Activated T-cell treated with anti-CD3 and anti-CD28 coated beads, Interleukin-2, amount 50 U/mL, for 24 hours (primary cell): ENCODE results near the gene LRRC43.

Experiments
- DNase-seq: peaks from one replicate; pipeline ENCODE4 v3.0.0-alpha.2; 2020
- H3K27ac Mint-ChIP-seq: 2 replicates; pipeline ENCODE4 v1.8.0; 2020; ENCODE audit warnings: mild to moderate bottlenecking, mixed read lengths
- H3K27me3 Mint-ChIP-seq: 2 replicates; pipeline ENCODE4 v1.8.0; 2020; ENCODE audit warnings: mixed read lengths
- H3K36me3 Mint-ChIP-seq: 2 replicates; pipeline ENCODE4 v1.8.0; 2020; ENCODE audit warnings: low read depth, mixed read lengths
- H3K4me1 Mint-ChIP-seq: 2 replicates; pipeline ENCODE4 v1.8.0; 2020; ENCODE audit warnings: low read depth, mixed read lengths
- H3K4me3 Mint-ChIP-seq: 2 replicates; pipeline ENCODE4 v1.8.0; 2020; ENCODE audit warnings: mild to moderate bottlenecking, moderate library complexity, mixed read lengths
- H3K9me3 Mint-ChIP-seq: 2 replicates; pipeline ENCODE4 v1.8.0; 2020; ENCODE audit warnings: mixed read lengths

Gene LRRC43

DNA sequence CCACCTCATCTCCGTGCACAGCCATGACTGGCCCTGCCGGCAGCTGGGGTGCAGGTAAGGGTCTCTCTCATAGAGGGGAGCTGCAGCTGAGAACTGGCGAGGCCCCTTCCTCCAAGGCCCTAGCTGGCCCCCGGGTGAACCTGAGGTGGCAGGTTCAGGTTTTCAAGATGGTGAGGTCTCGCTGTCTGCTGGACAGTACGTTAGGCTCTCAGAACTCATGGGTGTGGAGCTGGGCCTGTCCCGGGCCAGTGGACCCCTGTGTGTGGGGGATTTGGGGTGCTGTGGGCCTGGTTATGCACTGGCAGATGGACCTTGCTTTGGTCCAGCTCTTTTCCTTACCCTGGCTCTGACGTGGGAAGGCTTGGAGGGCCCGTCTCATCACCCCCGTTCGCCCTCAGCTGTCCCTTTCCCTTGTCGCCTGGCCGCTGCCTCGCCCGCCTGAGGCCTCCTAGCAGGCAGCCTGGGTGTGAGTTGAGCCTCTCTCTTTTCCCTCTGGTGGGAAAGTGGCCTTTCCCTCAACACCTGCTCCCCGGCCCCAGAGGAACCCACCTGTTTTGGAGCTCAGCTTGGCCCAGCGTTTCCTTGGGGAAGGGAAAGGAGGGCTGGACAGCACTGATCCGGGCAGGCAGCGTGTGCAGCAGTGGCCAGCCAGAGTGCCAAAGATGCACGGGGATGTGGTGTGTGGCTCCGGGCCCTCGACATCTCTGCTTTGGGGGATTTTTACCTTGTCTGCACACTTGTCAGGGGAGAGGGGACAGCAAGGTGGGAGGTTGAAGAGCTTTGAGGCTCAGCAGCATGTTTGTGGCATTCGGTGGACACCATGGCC, 37.2 kb upstream of the LRRC43 start:
- Mint-ChIP-seq H3K4me1 (peaks cover 8% of the 10 kb centered on the region), H3K27ac (no peak overlapping the region), H3K36me3 (peaks cover 34% of the 10 kb centered on the region), H3K4me3 (no peak overlapping the region), H3K9me3 (no peaks in the 10 kb centered on the region), H3K27me3 (no peaks in the 10 kb centered on the region)
- DNase-seq: no peak

DNA sequence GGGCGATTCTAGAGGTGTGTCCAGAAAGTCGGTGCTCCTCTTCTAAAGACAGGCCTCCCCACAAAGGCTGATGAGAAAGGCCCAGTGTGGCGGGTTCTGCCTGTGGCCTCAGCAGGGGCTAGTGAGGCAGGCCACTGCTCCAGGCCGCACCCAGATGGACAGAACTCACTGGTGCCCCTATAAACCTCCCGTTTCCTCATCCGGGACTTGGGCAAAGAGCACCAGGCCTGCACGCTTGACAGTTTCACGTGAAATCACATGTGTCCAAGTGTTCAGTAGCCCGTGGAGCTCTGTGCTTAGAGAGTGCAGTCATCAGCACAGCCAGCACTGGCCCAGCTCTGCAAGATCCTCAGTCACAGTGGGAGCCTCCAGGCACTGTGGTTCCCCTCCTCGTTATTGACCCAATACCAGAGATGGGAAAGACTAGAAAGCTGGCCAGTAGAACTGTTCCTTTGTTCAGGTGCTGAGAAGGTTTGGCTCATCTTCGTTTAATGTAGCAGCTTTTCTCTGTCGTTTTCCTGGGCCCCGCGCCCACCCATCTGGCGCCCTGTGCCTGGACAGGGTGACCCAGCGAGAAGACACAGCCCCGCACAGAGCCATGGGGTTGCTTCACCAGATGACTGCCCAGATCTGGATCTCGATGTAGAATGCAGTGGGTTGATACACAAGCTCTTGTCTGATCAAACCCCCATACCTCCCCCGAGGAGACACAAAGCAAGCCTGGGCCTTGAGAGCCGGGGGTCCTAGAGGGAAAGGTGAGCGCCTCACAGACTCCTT, 35.2 kb upstream of the LRRC43 start:
- DNase-seq: no peak
- no peaks in the 10 kb centered on the region for H3K27me3 Mint-ChIP-seq
- peaks cover 14% of the 10 kb centered on the region for H3K36me3 Mint-ChIP-seq
- H3K4me3 Mint-ChIP-seq: no peak overlapping the region
- H3K27ac Mint-ChIP-seq: no peak overlapping the region
- no peaks in the 10 kb centered on the region for H3K9me3 Mint-ChIP-seq
- H3K4me1 Mint-ChIP-seq: peaks cover 8% of the 10 kb centered on the region

DNA sequence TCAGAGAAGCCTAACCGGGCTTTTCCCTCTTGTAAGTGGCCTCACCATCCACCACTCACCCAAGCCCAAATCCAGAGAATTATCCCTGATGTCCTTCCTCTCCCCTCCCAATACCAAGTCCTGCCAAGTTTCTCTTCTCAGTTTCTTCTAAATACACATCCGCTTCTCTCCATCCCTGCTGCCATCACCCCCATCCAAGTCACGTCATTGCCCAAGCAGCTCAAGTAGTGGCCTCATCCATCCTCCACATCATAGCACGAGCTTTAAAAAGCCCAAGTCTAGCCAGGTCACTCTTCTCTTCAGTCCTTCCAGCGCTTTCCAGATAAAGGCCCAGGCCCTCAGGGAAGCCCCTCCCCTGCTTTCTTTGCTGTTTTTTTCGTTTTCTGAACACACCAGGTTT, 34.3 kb upstream of the LRRC43 start:
- Mint-ChIP-seq H3K27ac (no peak overlapping the region), H3K4me3 (no peak overlapping the region), H3K4me1 (peaks cover 8% of the 10 kb centered on the region), H3K36me3 (peaks cover 5% of the 10 kb centered on the region), H3K9me3 (no peaks in the 10 kb centered on the region), H3K27me3 (no peaks in the 10 kb centered on the region)
- DNase-seq: no peak

DNA sequence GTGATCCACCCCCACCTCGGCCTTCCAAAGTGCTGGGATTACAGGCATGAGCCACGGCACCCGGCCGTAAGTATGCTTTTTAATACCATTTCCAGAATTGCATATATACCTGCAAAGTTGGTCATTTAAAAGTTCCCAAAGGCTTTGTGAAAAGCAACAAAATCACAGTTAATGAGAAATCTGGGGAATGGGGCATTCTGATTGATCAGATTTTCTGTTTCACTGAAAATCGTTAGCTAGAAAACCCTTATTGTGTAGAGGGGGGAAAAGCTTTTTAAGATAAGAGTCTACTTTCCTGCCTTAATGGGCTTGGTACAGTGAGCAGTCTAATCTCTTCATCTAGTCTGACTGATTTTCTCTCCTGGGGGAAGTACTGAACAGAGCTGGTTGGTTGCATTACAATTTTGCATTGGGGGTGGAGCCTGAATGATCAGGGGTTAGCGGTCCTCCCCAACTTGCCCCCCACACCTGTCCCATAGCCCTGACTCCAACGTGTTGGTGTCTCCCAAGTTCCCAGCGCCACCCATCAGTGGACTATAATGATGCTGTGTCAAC, 32.7 kb upstream of the LRRC43 start:
- Mint-ChIP-seq H3K4me1 (peaks cover 8% of the 10 kb centered on the region), H3K27me3 (no peaks in the 10 kb centered on the region), H3K9me3 (no peaks in the 10 kb centered on the region), H3K27ac (no peak overlapping the region), H3K4me3 (no peak overlapping the region), H3K36me3 (no peaks in the 10 kb centered on the region)
- DNase-seq: no peak

DNA sequence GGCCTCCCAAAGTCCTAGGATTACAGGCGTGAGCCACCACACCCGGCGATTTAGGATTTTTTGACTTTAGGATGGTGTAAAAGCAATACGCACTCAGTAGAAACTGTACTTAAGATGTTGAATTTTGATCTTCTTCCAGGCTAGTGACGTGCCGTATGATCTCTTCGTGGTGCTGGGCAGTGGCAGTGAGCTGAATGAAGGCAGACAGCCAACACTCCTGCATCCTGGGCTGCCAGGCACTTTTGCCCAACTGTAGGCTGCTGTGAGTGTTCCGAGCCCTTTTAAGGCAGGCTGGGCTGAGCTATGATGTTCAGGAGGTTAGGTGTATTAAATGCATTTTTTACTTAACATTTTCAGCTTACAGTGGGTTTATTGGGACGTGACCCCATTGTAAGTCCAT, 30.2 kb upstream of the LRRC43 start:
- no peaks in the 10 kb centered on the region for H3K36me3 Mint-ChIP-seq
- H3K4me3 Mint-ChIP-seq: no peak overlapping the region
- no peak overlapping the region for H3K27ac Mint-ChIP-seq
- H3K4me1 Mint-ChIP-seq: peaks cover 8% of the 10 kb centered on the region
- no peaks in the 10 kb centered on the region for H3K27me3 Mint-ChIP-seq
- no peaks in the 10 kb centered on the region for H3K9me3 Mint-ChIP-seq
- DNase-seq: no peak

DNA sequence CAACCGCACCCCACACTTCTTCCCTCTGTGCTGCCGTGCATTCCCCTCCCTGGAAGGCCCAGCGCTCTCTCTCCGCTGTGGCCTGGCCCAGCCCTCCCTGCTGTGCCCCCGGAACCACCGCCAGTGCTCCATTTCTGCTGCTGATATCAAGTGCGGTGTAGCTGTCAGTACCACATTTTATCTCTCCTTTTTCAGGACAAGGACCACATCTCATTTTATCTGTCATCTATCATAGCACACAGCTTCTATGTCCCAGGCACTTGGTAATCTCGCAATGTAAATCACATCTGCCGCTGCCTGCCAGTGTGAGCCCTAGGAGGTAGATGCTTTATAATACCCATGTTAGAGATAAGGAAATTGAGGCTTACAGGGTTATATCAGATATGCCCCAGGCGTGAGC, 27.2 kb upstream of the LRRC43 start:
- Mint-ChIP-seq H3K9me3 (no peaks in the 10 kb centered on the region), H3K4me1 (no peaks in the 10 kb centered on the region), H3K27ac (no peak overlapping the region), H3K36me3 (no peaks in the 10 kb centered on the region), H3K27me3 (no peaks in the 10 kb centered on the region), H3K4me3 (no peak overlapping the region)
- no peak for DNase-seq

- Mint-ChIP-seq H3K4me3 (no peak overlapping the region), H3K27ac (no peak overlapping the region), H3K27me3 (no peaks in the 10 kb centered on the region), H3K9me3 (no peaks in the 10 kb centered on the region), H3K36me3 (no peaks in the 10 kb centered on the region), H3K4me1 (peaks cover 12% of the 10 kb centered on the region)
- no peak for DNase-seq
These were observed 24.1 kb upstream of the LRRC43 start for GRCh38 chr12:122158700-122159285.

DNA sequence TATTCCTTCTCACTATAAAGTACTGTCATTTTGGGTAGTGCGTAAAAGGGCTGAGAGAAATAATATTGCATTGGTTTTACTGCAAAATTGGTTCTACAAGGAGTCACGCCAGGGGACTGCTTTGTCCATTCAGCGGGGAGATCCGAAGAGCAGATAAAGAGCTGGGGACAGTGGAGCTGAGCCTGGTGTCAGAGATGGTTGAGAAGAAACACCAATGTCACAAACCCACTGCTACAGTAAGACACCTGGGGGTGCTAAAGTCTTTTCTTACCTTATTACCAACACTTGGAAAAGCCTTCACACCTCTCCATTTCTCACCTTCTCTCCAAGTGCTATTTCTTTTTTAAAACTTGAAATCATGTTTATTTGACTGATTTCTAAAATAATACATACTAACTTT, 23.0 kb upstream of the LRRC43 start:
- Mint-ChIP-seq H3K4me1 (peaks cover 12% of the 10 kb centered on the region), H3K9me3 (no peaks in the 10 kb centered on the region), H3K27me3 (peaks cover 4% of the 10 kb centered on the region), H3K36me3 (no peaks in the 10 kb centered on the region), H3K4me3 (no peak overlapping the region), H3K27ac (no peak overlapping the region)
- DNase-seq: no peak

DNA sequence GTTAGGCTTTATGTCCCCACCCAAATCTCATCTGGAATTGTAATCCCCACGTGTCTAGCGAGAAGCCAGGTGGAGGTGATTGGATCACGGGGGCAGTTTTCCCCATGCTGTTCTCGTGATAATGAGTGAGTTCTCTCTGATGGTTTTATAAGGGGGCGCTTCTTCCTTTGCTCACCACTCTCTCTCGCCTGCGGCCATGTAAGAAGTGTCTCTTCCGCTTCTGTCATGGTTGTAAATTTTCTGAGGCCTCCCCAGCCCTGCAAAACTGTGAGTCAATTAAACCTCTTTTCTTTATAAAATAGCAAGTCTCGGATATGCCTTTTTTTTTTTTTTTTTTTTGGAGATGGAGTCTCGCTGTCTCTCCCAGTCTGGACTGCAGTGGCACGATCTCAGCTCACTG, 22.2 kb upstream of the LRRC43 start:
- no peak for DNase-seq
- Mint-ChIP-seq H3K27ac (no peak overlapping the region), H3K4me1 (peaks cover 12% of the 10 kb centered on the region), H3K27me3 (peaks cover 7% of the 10 kb centered on the region), H3K4me3 (no peak overlapping the region), H3K9me3 (no peaks in the 10 kb centered on the region), H3K36me3 (no peaks in the 10 kb centered on the region)

DNA sequence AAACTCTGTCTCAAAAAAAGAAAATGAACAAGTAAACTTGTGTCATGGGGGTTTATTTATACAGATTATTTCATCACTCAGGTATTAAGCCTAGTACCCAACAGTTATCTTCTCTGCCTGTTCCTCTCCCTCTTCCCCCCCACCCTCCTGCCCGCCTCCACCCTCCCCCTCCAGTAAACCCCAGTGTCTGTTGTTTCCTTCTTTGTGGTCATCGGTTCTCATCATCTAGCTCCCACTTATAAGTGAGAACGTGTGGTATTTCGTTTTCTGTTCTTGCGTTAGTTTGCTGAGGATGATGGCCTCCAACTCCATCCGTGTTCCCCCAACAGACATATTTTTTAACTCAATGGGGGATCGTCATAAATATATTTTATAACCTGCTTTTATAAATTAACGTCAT, 21.2 kb upstream of the LRRC43 start:
- Mint-ChIP-seq H3K27ac (no peak overlapping the region), H3K4me3 (no peak overlapping the region), H3K36me3 (no peaks in the 10 kb centered on the region), H3K4me1 (peaks cover 16% of the 10 kb centered on the region), H3K27me3 (peaks cover 7% of the 10 kb centered on the region), H3K9me3 (no peaks in the 10 kb centered on the region)
- DNase-seq: no peak

GRCh38 chr12:122162976-122163375, 19.9 kb upstream of the LRRC43 start:
- H3K9me3 Mint-ChIP-seq: no peaks in the 10 kb centered on the region
- H3K27me3 Mint-ChIP-seq: peaks cover 15% of the 10 kb centered on the region
- no peaks in the 10 kb centered on the region for H3K36me3 Mint-ChIP-seq
- no peak overlapping the region for H3K4me3 Mint-ChIP-seq
- peaks cover 24% of the 10 kb centered on the region for H3K4me1 Mint-ChIP-seq
- H3K27ac Mint-ChIP-seq: no peak overlapping the region
- no peak for DNase-seq

DNA sequence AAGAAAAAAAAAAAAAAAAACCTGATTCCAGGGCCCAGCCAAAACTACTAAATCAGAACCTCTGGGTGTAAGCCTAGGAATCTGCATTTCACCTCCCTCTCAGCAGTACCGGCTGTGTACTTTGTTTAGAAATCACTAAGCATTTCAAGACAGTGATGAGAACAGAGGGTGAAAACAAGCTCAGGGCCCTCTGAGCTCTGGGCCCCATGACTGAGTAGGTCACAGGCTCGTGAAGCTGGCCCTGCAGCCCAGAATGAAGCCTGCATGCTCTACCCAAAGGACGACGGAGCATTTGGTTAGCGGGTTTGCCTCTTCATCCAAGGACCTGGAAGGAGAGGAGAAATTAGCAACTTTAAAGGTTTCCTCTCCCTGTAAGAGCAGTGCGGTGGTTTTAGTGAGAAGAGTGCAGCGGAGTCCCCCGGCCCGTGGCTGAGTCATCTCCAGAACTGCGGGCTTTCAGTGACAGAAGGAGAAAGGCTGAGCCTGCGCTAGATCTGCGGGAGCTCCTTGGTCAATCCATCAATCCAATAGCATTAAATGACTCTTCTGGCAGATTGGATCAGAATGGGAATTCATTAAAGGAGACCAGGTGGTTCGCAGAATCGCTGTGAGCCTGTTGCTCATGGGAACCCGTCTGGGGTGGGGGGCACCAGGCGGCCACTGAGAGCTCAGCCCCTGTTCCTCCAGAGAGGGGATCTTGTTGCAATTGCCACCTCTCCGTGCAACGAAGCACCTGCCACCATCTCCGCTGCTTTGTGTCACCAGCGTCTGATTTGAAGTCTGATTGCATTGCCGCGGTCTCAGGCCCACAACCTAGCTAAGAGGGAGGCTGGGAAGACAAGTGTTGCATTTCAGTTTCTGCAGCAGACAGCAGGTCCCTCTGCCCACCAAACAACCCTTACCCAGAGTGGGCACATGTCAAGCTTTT, 16.2 kb upstream of the LRRC43 start:
- Mint-ChIP-seq H3K36me3 (no peaks in the 10 kb centered on the region), H3K4me3 (peak overlapping the region; percentile 16), H3K27me3 (peaks cover 20% of the 10 kb centered on the region), H3K9me3 (no peaks in the 10 kb centered on the region), H3K4me1 (peaks cover 21% of the 10 kb centered on the region), H3K27ac (peak overlapping the region; percentile 72)
- peak; percentile 60 for DNase-seq

GRCh38 chr12:122167356-122167925, 15.5 kb upstream of the LRRC43 start:
- Mint-ChIP-seq H3K4me3 (peak overlapping the region; percentile 16), H3K4me1 (peaks cover 14% of the 10 kb centered on the region), H3K9me3 (no peaks in the 10 kb centered on the region), H3K36me3 (no peaks in the 10 kb centered on the region), H3K27me3 (peaks cover 20% of the 10 kb centered on the region), H3K27ac (peak overlapping the region; percentile 72)
- no peak for DNase-seq

DNA sequence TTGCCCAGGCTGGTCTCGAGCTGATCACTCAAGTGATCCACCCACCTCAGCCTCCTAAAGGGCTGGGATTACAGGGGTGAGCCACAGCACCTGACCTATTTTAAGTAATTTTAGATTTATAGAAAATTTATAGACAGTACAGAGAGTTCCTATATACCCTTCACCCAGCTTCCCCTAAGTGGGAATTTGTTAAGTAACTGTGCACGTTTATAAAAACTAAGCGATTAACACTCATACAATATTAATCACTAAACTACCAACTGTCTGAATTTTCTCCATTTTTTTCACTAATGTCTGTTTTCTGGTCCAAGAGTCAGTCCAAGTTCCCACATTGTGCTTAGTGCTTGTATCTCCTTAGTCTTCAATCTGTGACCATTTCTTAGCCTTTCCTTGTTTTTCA, 14.4 kb upstream of the LRRC43 start:
- no peaks in the 10 kb centered on the region for H3K9me3 Mint-ChIP-seq
- H3K4me3 Mint-ChIP-seq: no peak overlapping the region
- no peak for DNase-seq
- no peak overlapping the region for H3K27ac Mint-ChIP-seq
- peaks cover 26% of the 10 kb centered on the region for H3K27me3 Mint-ChIP-seq
- peaks cover 12% of the 10 kb centered on the region for H3K4me1 Mint-ChIP-seq
- no peaks in the 10 kb centered on the region for H3K36me3 Mint-ChIP-seq
